Measurements from ENCODE around the gene PSMD12.
"Not testable (repeated sequence)": the region's sequence is repeated elsewhere in the genome, so short reads cannot be mapped to it uniquely, and the experiment has no call there.

Gene PSMD12

DNA sequence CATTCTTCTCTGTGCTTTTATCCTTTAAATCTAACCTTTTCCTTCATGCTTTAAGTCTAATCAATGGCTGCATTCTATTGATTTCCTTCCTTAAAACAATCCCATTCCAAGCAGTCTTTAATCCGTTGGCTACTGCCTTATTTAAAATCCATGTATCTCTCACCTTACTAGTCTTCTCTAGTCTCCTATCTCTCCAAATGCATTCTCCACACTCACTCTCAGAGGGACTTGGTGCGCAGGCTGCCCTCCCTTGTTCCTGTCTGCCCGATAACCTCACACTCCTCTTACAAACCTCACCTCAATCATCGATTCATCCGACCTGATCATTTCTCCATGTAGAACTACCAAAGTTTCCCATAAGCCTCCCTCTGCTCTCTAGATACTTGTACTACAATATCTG, 23.1 kb downstream of the PSMD12 start:
- H3K27ac ChIP-seq, result no peak overlapping the region
- H3K4me1 ChIP-seq (ENCODE audit: low read depth, poor library complexity, severe bottlenecking), result no peaks in the 10 kb centered on the region
- no peaks in the 10 kb centered on the region for H3K27me3 ChIP-seq (ENCODE audit: insufficient read depth, low read depth)
- no peak overlapping the region for H3K4me3 ChIP-seq (IDR thresholded peaks at IDR 0.05; ENCODE audit: insufficient read depth, low read depth, low read length)
- H3K9ac ChIP-seq, result no peak overlapping the region
- H3K4me2 ChIP-seq, result no peak overlapping the region
- TF ChIP-seq, protein P1, sequence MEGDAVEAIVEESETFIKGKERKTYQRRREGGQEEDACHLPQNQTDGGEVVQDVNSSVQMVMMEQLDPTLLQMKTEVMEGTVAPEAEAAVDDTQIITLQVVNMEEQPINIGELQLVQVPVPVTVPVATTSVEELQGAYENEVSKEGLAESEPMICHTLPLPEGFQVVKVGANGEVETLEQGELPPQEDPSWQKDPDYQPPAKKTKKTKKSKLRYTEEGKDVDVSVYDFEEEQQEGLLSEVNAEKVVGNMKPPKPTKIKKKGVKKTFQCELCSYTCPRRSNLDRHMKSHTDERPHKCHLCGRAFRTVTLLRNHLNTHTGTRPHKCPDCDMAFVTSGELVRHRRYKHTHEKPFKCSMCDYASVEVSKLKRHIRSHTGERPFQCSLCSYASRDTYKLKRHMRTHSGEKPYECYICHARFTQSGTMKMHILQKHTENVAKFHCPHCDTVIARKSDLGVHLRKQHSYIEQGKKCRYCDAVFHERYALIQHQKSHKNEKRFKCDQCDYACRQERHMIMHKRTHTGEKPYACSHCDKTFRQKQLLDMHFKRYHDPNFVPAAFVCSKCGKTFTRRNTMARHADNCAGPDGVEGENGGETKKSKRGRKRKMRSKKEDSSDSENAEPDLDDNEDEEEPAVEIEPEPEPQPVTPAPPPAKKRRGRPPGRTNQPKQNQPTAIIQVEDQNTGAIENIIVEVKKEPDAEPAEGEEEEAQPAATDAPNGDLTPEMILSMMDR (conservative IDR thresholded peaks at IDR 0.05; ENCODE audit: low read depth, low read length), result no peak
- no peak overlapping the region for H2AFZ ChIP-seq (ENCODE audit: low read depth)
- no peaks in the 10 kb centered on the region for H3K79me2 ChIP-seq (ENCODE audit: insufficient read depth, low read depth)
- no peaks in the 10 kb centered on the region for H4K20me1 ChIP-seq (ENCODE audit: insufficient read depth)
- peaks cover 40% of the 10 kb centered on the region for H3K36me3 ChIP-seq (ENCODE audit: insufficient read depth)

DNA sequence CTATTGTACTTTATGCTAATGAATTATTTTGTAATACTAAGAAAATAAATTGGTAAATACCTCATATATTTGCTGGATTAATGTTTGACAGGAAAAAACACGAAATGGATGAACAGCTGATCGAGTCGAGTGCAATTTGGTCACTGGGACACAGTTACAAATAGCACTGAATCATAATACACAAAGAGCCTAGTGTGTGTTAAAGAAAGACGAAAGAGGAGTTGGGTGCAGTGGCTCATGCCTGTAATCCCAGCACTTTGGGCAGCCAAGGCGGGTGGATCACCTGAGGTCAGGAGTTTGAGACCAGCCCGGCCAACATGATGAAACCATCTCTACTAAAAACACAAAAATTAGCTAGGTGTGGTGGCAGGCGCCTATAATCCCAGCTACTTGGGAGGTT, 28.0 kb downstream of the PSMD12 start:
- H3K4me3 ChIP-seq (IDR thresholded peaks at IDR 0.05; ENCODE audit: insufficient read depth, low read depth, low read length); H3K9ac ChIP-seq; H3K27me3 ChIP-seq (ENCODE audit: insufficient read depth, low read depth); H4K20me1 ChIP-seq (ENCODE audit: insufficient read depth); H2AFZ ChIP-seq (ENCODE audit: low read depth); H3K79me2 ChIP-seq (ENCODE audit: insufficient read depth, low read depth); H3K4me1 ChIP-seq (ENCODE audit: low read depth, poor library complexity, severe bottlenecking); H3K4me2 ChIP-seq; H3K27ac ChIP-seq: not testable (repeated sequence)
- H3K36me3 ChIP-seq (ENCODE audit: insufficient read depth), result peaks cover 15% of the 10 kb centered on the region

DNA sequence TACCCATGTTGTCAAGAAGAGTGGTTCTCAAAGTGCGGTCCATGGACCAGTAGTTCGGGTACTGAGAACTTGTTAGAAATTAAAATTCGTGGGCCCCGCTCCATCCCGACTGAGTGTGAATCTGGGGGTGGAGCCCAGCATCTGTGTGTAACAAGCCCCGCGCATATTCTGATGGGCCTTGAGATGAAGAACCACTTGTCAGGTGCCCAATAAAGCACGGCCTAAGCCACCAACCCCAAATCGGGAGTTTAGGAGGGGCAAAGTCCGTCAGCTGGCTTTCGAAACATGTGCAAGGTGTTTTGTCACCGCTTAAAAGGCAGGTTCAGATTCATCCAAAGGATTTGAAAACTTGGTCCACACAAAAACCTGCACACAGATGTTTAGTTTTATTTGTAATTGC, 29.5 kb downstream of the PSMD12 start:
- Histone ChIP-seq H3K9ac (no peak overlapping the region), H3K79me2 (ENCODE audit: insufficient read depth, low read depth) (no peaks in the 10 kb centered on the region), H3K27me3 (ENCODE audit: insufficient read depth, low read depth) (no peaks in the 10 kb centered on the region), H3K4me2 (no peak overlapping the region), H3K4me3 (IDR thresholded peaks at IDR 0.05; ENCODE audit: insufficient read depth, low read depth, low read length) (no peak overlapping the region), H2AFZ (ENCODE audit: low read depth) (no peak overlapping the region), H3K4me1 (ENCODE audit: low read depth, poor library complexity, severe bottlenecking) (no peaks in the 10 kb centered on the region), H3K27ac (no peak overlapping the region), H3K36me3 (ENCODE audit: insufficient read depth) (peaks cover 12% of the 10 kb centered on the region), H4K20me1 (ENCODE audit: insufficient read depth) (no peaks in the 10 kb centered on the region)
- TF ChIP-seq, protein P1 (conservative IDR thresholded peaks at IDR 0.05; ENCODE audit: low read depth, low read length), result no peak

DNA sequence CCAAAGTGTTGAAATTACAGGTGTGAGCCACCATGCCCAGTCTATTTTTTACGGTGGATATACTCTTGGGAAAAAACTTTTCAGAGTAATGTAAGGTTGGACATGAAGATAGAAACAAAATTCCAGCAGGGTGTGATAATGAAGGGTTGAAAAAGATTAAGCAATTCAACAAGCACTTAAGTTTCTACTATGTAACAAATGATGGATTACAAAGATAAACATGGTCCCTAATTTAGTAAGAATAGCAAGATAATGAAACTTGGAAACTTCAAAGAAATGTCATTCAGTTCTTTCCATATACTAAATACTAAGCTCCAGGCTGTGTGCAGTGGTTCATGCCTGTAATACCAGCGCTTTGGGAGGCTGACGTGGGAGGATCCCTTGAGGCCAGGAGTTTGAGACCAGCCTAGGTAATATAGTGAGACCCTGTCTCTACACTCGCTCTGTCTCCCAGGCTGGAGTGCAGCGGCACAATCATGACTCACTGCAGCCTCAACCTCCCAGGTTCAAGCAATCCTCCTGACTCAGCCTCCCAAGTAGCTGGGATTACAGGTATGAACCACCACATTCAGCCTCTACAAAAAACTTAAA, 31.0 kb downstream of the PSMD12 start:
- Histone ChIP-seq H3K9ac (no peak overlapping the region), H3K4me1 (ENCODE audit: low read depth, poor library complexity, severe bottlenecking) (no peaks in the 10 kb centered on the region), H3K4me2 (no peak overlapping the region), H3K4me3 (IDR thresholded peaks at IDR 0.05; ENCODE audit: insufficient read depth, low read depth, low read length) (no peak overlapping the region), H3K36me3 (ENCODE audit: insufficient read depth) (peaks cover 6% of the 10 kb centered on the region; the same call in 1 of the 2 replicates), H2AFZ (ENCODE audit: low read depth) (no peak overlapping the region), H3K27ac (no peak overlapping the region), H3K79me2 (ENCODE audit: insufficient read depth, low read depth) (no peaks in the 10 kb centered on the region), H4K20me1 (ENCODE audit: insufficient read depth) (no peaks in the 10 kb centered on the region), H3K27me3 (ENCODE audit: insufficient read depth, low read depth) (no peaks in the 10 kb centered on the region)
- TF ChIP-seq, protein P1 (conservative IDR thresholded peaks at IDR 0.05; ENCODE audit: low read depth, low read length), result no peak

DNA sequence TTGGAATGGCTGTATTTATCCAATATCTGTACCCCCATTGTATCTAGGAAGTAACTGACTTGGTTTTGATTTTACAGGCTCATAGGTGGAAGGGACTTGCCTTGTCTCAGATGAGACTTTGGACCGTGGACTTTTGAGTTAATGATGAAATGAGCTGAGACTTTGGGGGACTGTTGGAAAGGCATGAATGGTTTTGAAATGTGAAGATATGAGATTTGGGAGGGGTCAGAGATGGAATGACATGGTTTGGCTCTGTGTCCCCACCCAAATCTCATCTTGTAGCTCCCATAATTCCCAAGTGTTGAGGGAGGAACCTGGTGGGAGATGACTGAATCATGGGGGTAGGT, 34.2 kb downstream of the PSMD12 start:
- not testable (repeated sequence) for H3K4me2 ChIP-seq; H4K20me1 ChIP-seq (ENCODE audit: insufficient read depth); H3K27ac ChIP-seq; H3K4me3 ChIP-seq (IDR thresholded peaks at IDR 0.05; ENCODE audit: insufficient read depth, low read depth, low read length); H3K9ac ChIP-seq; H3K4me1 ChIP-seq (ENCODE audit: low read depth, poor library complexity, severe bottlenecking); H3K27me3 ChIP-seq (ENCODE audit: insufficient read depth, low read depth); H3K79me2 ChIP-seq (ENCODE audit: insufficient read depth, low read depth); H2AFZ ChIP-seq (ENCODE audit: low read depth); H3K36me3 ChIP-seq (ENCODE audit: insufficient read depth)

DNA sequence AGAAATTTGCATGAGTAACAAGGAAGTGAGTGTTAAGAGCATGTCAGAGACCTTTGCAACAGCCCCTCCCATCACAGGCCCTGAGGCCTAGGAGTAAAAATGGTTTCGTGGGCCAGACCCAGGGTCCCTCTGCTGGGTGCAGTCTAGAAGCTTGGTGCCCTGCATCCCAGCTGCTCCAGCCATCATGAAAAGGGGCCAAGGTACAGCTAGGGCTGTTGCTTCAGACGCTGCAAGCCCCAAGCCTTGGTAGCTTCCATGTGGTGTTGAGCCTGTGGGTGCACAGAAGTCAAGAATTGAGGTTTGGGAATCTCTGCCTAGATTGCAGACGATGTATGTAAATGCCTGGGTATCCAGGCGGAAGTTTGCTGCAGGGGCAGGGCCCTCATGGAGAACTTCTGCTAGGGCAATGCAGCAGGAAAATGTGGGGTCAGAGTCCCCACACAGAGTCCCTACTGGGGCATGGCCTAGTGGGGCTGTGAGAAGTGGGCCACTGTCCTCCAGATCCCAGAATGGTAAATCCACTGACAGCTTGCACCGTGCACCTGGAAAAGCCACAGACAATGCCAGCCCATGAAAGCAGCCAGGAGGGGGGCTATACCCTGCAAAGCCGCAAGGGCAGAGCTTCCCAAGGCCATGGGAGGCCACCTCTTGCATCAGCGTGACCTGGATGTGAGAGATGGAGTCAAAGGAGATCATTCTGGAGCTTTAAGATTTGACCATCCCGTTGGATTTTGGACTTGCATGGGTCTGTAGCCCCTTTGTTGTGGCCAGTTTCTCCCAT, 34.8 kb downstream of the PSMD12 start:
- not testable (repeated sequence) for H4K20me1 ChIP-seq (ENCODE audit: insufficient read depth); H3K36me3 ChIP-seq (ENCODE audit: insufficient read depth); H3K27ac ChIP-seq; H3K4me1 ChIP-seq (ENCODE audit: low read depth, poor library complexity, severe bottlenecking); H3K4me2 ChIP-seq; H3K79me2 ChIP-seq (ENCODE audit: insufficient read depth, low read depth); H2AFZ ChIP-seq (ENCODE audit: low read depth); H3K4me3 ChIP-seq (IDR thresholded peaks at IDR 0.05; ENCODE audit: insufficient read depth, low read depth, low read length); H3K9ac ChIP-seq; H3K27me3 ChIP-seq (ENCODE audit: insufficient read depth, low read depth)
